Upper lobe of right lung (tissue), 1 donor: Measurements from ENCODE around the gene GJB4. TPM values are rescaled to one million over a fixed set of nuclear protein-coding genes. Genes with fewer than 3 reads are reported as not detected.
A peak's percentile ranks its signal among the peaks of the same experiment; 100 is the strongest.

ENCODE experiments used
- ATAC-seq: fragments of 200-7000 bp; cut with Tn5 transposase; one replicate; pipeline ENCODE4 v1.9.1; 2020; ENCODE audit warnings: mild to moderate bottlenecking, moderate library complexity
- DNase-seq: peaks from one replicate; pipeline ENCODE4 v3.0.0-alpha.2; 2020
- H3K27ac ChIP-seq: fragments of 200-600 bp; one replicate; pipeline ENCODE4 v1.8.0; 2022
- H3K27me3 ChIP-seq: fragments of 200-600 bp; one replicate; pipeline ENCODE4 v1.8.0; 2022; ENCODE audit warnings: mild to moderate bottlenecking
- H3K36me3 ChIP-seq: fragments of 200-600 bp; one replicate; pipeline ENCODE4 v1.8.0; 2022
- H3K4me1 ChIP-seq: fragments of 200-600 bp; one replicate; pipeline ENCODE4 v1.8.0; 2022
- H3K4me3 ChIP-seq: fragments of 200-600 bp; one replicate; pipeline ENCODE4 v1.8.0; 2022; ENCODE audit warnings: mild to moderate bottlenecking
- H3K9me3 ChIP-seq: fragments of 200-600 bp; one replicate; pipeline ENCODE4 v1.8.0; 2022
- CTCF ChIP-seq: fragments of 200-600 bp; IDR thresholded peaks from one replicate; pipeline ENCODE4 v1.8.0; 2022; ENCODE audit warnings: antibody characterized with exemption
- intact Hi-C: fragments of 100-400 bp; cut with DNase I; formaldehyde crosslinking; loops from one replicate; pipeline ENCODE4 v1.11.0; 2022
- total RNA-seq: library from RNA; stranded (reverse); fragmentation: NEBNext Ultra II Directional; extraction: Animal tissue kit (Norgen Biotek cat#: 25700); gene quantifications from one replicate; pipeline ENCODE4 v1.2.1, GENCODE V29; 2021
- donor health status: DM: no; HTN: yes; CAD: no; lungs with severe emphysema.

GJB4 gene
- total RNA-seq, 1 donor from 2014 or later = not detected

GRCh38 chr1:34792868-34793727 is 33.6 kb downstream of the GJB4 start, which contains the start of gene GJA4:
Gene GJA4 (plus strand): TSS chr1:34792999. CDS start chr1:34794214, 1,215 bp downstream.
- TF ChIP-seq CTCF = no peak
- Histone ChIP-seq H3K27ac (no peak within 1 kb of the TSS), H3K36me3 (no peaks in the 10 kb centered on the region), H3K9me3 (no peaks in the 10 kb centered on the region), H3K4me3 (peak within 1 kb of the TSS; percentile 49), H3K4me1 (no peaks in the 10 kb centered on the region), H3K27me3 (peaks cover 8% of the 10 kb centered on the region)
- intact Hi-C loops = loop anchor here (5.0 kb wide), 1 partner anchor 59 kb away; no protein-coding TSS in a partner anchor
- DNase-seq (no peak), ATAC-seq (no peak)

- TF ChIP-seq CTCF = no peak
- intact Hi-C loops = loop anchor here (5.0 kb wide), 1 partner anchor 58 kb away; no protein-coding TSS in a partner anchor
- no peak for DNase-seq
- H3K9me3 ChIP-seq = no peaks in the 10 kb centered on the region
- H3K4me1 ChIP-seq = no peaks in the 10 kb centered on the region
- H3K36me3 ChIP-seq = no peaks in the 10 kb centered on the region
- peak overlapping the region; percentile 49 for H3K4me3 ChIP-seq
- H3K27me3 ChIP-seq = peaks cover 8% of the 10 kb centered on the region
- H3K27ac ChIP-seq = no peak overlapping the region
- no peak for ATAC-seq
These were observed 34.7 kb downstream of the GJB4 start for GRCh38 chr1:34794001-34794789.

- no peak for ATAC-seq
- Histone ChIP-seq H3K36me3 (no peaks in the 10 kb centered on the region), H3K9me3 (no peaks in the 10 kb centered on the region), H3K4me3 (peak overlapping the region; percentile 49), H3K4me1 (no peaks in the 10 kb centered on the region), H3K27ac (no peak overlapping the region), H3K27me3 (peaks cover 8% of the 10 kb centered on the region)
- intact Hi-C loops = loop anchor here (5.0 kb wide), 1 partner anchor 58 kb away; no protein-coding TSS in a partner anchor
- DNase-seq = no peak
- TF ChIP-seq CTCF = no peak
These were observed 35.2 kb downstream of the GJB4 start for GRCh38 chr1:34794790-34795180.

- no peaks in the 10 kb centered on the region for H3K4me1 ChIP-seq
- peak overlapping the region; percentile 49 for H3K4me3 ChIP-seq
- ATAC-seq (no peak), DNase-seq (no peak)
- no peak overlapping the region for H3K27ac ChIP-seq
- H3K36me3 ChIP-seq = no peaks in the 10 kb centered on the region
- H3K9me3 ChIP-seq = no peaks in the 10 kb centered on the region
- H3K27me3 ChIP-seq = peaks cover 8% of the 10 kb centered on the region
- TF ChIP-seq CTCF = no peak
- intact Hi-C loops = no loop called here
These were observed 36.4 kb downstream of the GJB4 start for GRCh38 chr1:34795916-34796315.

- Histone ChIP-seq H3K4me3 (peak overlapping the region; percentile 49), H3K27ac (no peak overlapping the region)
- intact Hi-C loops = no loop called here
These were observed 37.5 kb downstream of the GJB4 start for GRCh38 chr1:34796990-34797389.

More at GRCh38 chr1:34796990-34797389, 37.5 kb downstream of the GJB4 start:
- no peaks in the 10 kb centered on the region for H3K9me3 ChIP-seq
- no peaks in the 10 kb centered on the region for H3K36me3 ChIP-seq
- DNase-seq = no peak
- no peaks in the 10 kb centered on the region for H3K4me1 ChIP-seq
- TF ChIP-seq CTCF = no peak
- H3K27me3 ChIP-seq = peaks cover 8% of the 10 kb centered on the region
- no peak for ATAC-seq
